CD1c-positive myeloid dendritic cell (primary cell): Measurements from ENCODE around the gene PCBD1.
"Not testable (repeated sequence)": the region's sequence is repeated elsewhere in the genome, so short reads cannot be mapped to it uniquely, and the experiment has no call there.

Experiments
- DNase-seq: peaks from one replicate; pipeline ENCODE4 v3.0.0-alpha.2; 2016; ENCODE audit errors: extremely low spot score

The PCBD1 gene

DNA sequence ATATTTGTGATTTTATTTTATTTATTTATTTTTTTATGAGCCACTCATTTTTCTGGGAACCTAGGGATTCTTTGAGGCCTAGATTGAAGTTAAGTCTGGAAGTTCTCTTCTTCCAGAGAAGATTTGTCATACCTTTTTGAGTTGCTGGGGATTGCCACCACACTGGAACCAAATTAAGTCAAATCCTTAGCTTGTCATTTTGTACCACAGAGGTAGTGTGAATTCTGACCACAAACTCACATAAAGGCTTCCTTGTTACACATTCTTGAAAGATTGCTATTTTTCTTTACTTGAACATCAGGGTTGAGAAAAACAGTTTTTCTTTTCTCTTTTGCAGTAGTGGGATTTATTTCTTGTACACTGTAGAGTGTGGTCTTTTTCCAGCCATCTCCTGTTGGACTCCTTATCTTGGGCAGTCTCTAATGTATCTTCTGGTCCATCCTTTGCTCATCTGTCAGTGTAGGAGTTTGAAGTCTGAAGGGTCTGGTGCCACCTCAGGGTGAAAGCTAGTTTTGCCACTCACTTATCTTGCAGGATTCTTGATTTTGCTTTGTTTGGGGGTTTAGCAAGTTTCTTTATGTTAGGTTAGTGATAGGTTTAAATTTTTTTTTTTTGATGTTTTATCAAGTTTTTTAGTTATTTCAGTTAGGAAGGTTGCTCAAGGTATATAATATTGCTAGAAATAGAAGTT, 24.8 kb downstream of the PCBD1 start:
- no peak for DNase-seq

DNA sequence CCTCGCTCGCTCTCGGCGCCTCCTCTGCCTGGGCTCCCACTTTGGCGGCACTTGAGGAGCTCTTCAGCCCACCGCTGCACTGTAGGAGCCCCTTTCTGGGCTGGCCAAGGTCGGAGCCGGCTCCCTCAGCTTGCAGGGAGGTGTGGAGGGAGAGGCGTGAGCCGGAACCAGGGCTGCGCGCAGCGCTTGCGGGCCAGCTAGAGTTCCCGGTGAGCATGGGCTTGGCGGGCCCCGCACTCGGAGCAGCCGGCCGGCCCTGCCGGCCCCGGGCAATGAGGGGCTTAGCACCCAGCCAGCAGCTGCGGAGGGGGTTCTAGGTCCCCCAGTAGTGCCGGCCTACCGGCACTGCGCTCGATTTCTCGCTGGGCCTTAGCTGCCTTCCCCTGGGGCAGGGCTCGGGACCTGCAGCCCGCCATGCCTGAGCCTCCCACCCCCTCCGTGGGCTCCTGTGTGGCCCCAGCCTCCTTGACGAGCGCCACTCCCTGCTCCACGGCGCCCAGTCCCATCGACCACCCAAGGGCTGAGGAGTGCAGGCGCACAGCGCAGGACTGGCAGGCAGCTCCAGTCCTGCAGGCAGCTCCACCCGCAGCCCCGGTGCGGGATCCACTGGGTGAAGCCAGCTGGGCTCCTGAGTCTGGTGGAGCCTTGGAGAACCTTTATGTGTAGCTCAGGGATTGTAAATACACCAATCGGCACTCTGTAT, 26.7 kb downstream of the PCBD1 start:
- not testable (repeated sequence) for DNase-seq

DNA sequence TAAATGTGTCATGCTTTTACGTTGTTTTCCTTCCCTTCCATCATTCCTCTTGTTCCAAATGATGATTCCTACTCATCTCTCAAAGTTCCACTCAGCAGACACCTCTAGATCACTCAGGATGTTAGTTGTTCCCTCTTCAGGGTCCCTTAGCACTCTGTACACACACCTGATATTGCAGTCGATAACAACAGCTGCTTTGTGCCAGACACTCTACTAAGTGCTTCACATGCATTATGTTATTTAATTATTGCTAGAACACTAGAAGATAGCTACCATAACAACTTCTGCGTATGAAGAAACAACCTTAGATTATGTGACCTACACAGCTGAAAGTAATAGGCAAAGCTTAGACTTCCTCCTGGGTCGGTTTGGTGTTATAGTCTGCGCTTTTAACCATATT, 29.6 kb downstream of the PCBD1 start:
- no peak for DNase-seq

DNA sequence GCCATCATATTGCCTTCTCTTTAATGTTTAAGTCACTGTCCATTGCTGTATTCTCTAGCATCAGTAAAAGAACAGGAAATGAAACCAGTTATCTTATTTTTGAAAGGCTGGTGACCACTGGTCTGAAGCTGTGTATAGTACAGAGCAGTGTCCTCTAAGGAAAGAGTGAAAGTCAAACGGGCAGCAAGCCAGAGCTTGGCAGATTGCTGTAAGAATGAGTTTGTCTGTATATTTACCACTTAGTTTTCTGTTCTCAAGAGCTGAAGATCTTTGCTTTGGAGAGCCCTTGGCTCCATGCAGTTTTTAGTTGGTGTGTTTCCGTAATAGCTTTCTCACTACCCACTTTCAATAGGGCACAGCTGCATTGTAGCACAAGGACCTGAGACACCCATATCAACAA, 31.9 kb downstream of the PCBD1 start:
- DNase-seq: peak; percentile 13

DNA sequence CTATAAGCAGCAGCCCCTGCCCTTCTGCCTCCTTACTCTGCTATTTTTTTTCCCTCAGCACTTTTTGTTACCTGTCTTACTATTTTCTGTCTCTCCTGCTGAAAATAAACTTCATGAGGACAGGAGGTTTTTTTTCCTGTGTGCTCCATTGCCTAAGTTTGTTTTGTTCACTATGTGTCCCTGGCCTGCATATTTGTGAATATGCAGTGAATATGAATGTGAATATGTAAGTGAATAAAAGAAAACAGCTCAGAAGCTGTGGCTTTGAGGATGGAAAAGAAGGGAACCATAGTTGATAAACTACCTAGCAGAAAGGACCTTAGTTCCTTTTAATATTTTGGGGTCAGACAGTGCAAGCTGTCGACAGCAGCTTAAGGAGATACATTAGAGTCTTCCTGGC, 34.9 kb downstream of the PCBD1 start:
- no peak for DNase-seq

DNA sequence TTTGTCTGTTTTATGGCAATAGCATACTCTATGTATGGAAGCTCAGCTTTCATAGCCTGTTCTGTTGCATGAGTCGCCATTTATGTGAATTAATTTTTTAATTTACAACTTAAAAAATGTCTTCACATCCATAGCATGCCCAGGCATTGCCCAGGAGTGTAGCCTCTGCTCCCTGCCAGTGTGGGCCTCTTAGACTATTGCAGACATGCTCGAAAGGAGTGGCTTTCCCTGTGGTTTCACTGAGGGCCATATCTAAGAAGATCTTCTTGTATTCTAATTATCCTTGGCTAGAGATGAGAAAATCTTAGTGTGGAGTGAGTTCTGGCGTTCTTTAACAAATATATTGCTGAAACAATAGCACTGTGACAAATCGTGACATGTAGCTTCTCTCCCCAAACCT, 35.3 kb downstream of the PCBD1 start:
- DNase-seq: no peak

DNA sequence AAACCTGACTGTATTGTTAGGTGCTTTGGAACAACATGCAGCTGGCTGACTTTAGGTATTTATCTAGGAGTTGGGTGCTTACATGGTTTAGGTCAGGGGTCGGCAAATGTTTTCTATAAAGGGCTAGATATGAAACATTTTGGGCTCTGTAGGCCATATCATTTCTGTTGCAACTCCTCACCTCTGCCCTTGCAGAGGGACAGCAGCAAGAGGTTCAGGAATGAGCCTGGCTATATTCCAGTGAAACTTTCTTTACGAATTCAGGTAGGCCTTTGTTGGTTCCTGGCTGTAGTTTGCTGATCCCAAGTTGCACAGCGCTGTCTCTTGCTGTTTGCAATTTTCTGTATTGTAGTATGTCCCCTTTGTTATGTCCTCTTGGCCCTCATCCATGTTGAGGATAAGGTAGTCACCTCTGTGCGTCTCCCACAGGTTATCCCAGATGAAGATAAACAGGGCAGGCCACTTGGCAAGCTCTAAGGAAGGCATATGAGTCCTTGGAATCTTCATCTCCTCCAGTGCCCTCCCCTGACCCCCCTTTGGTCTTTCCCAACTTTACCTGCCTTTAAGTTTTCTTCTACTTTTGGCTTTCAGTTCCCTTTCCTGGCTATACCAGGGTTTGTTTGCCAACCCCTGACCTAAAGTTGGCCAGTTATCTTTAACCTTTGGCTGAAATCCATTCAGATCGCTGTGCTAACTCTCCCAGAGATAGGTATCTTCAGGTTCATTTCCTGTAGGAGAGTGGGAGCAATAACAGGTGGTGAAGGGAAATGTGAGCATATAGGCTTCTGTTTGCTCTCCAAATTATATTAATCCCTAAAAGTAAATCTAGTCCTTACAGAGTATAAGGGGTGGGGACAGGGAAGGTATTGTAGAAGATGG, 36.5 kb downstream of the PCBD1 start:
- no peak for DNase-seq

DNA sequence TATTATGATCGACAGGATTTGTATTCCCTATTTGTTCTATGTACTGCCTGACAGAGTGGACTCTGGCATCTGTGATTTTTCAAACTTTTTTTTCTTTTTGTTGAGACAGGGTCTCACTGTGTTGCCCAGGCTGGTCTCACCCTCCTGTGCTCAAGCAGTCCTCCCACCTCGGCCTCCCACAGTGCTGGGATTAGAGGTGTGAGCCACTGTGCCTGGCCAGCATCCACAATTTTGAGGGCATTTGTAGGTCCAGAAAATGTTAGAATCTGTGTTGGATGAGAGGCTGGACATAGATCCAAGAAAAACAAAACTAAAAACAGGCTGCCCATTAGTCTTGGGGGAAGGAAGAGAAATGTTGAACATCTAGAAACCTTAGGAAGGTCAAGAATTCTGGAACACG, 38.3 kb downstream of the PCBD1 start:
- no peak for DNase-seq

DNA sequence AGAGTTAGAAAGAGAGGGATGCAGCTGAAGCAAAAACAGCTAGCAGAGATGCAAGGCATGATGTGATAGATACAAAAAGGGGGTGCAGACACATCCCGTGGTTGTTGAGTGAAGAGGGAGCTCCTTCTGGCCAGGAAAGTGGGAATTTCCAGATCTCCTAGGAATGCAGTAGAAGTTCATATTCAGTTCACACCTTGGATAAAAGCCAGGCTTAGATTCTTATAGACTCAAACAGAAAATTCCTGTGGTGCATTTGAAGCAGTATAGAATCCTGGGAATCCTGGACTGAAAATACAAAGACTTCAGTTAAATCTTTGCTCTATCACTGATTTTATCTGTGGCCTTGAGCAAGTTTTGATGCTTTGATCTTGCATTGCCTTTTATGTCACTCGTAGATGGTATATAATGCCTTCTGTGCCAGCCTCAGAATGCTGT, 38.8 kb downstream of the PCBD1 start:
- DNase-seq: no peak

DNA sequence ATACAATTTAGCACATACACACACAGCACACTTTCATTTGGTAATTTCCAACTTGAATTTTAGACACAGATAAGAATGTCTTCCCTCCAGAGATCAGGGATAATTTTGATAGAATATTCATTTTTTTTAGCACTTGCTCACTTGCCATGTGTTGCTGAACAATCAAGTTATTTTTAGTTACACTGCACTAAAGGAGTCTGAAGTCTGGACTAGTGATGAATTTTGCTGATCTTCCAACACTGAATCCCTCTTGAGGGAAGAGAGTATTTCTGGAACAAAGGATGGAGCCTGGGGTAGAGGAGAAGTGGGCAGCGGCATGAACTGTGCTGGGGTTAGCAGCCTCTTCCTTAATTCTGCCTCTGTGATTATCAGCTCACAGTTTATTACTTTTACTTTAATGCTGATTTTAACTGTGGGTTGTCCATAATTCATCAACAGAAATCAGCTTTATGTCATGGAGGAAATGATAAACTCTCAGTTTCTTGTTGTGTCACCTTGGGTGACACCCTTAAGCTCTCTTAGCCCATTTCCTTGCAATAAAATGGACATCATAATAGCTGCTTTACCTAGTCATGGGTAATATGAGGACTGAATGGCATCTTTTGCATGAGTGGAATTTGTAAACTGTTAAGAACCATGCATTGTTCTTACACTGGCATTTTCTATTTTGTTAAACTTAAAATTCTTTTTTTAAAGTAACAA, 40.6 kb downstream of the PCBD1 start:
- no peak for DNase-seq

DNA sequence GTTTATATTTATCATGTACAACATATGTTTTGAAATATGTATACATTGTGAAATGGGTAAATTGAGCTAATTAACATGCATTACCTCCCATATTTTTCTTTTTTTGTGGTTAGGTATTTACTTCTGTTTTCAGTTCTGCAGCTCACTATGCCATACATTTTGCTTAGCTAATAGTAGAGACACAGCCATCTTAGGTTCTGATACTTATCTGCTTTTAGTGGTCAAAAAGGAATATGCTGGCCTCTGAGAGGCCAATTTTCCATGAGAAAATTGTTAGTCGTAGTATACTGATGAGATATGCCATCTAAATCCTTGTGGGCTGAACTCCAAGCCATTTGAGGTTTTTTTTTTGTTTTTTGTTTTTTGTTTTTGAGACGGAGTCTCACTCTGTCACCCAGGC, 41.6 kb downstream of the PCBD1 start:
- no peak for DNase-seq

DNA sequence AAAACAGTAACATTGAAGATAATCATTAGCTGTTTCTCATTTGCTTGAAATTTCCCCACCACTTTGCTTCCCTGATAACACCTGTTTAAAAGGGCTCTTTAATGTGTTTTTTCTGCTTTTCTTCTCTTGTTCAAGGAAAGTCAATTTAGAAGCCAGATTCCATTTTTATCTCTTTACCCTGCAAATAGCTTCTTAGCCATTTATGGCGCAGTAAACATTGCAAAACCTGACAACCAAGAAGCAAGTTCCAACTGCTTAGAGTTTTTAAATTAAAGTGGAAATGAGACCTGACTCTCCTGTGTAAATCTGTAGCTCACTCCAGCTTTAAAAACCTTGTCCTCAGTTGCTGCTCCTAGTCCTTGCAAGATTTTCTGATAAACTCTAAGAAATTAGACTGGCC, 42.5 kb downstream of the PCBD1 start:
- DNase-seq: no peak

DNA sequence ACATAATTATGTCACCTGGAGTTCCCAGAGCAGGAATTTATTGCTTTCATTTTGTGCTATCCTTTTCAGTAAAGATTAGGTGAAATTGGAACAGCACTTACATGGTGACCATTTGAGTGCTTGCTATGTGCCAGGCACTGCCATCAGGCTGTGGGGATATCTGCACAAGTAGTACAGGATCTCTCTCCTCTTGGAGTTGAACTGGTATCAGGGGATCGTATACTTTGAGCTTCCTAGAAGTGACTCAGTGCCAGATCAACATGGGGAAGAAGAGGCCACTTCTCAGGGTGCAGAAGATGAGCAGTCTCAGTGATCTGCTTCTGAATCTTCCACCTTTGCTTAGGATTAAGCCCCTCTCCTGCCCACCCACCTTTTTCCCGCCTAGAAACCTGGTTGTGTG, 43.1 kb downstream of the PCBD1 start:
- no peak for DNase-seq

DNA sequence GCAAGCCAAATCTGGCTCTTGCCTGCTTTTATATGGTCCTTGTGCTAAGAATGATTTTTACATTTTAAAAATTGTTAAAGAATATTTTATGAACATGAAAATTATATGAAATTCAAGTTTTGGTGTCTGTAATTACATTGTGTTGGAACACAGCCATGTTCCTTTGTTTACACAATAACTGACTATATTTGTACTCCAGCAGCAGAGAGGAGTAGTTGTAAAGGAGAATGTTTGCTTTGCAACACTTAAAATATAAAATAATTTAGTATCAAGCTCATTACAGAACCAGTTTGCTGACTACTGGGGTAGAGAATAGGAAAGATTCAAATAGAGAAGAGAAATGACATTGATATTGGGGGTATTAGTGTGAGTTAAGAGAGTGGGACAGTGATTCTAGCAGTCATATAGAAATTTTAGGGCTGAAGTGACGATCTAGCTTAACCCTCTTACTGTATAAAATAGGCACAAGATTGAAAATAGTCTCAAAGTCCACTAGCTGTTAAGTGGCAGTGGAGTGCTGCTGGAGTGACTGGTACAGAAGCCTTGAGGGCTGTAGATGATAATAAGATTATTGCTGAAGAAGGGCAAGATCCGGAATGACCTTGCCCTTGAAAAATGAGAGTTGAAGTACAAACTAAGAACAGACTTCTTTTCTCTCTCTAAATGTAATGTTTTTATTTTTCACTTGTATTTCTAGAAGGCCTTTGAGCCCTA, 44.4 kb downstream of the PCBD1 start:
- no peak for DNase-seq

DNA sequence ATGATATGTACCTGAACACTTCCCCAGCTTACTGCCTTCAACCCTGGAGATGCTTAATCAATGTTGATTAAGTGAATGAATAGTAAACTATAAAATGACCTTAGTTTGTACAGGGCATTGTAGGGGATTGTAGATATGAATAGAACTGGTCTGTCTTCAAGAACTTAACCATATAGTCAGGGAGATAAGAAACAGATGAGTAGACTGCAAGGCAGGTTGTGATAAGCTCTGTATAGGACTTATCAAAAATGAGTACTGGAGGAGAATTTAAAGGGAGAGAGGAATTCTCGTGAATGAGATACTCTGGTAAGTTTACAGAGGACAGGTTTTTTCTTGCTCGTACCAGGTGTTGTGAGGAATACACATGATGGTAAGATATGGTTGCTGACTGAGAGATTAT, 45.0 kb downstream of the PCBD1 start:
- DNase-seq: no peak

DNA sequence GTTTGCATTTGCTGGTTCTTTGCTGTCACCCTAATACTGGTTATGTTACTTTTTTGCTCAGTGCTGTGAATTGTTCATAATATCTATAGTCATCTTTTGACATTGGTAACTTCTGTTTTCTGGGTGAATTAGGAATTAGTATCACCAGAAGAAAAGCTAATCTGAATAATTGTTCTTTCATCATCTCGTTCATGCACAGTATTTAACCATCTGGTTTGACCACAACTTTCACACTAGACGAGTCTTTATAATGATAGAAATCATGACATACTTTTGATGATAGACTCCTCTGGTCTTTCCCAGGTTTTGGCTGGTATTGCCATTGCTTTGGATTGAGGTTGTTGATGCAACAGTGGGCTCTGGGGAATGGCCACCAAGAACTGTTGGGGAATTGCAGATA, 47.5 kb downstream of the PCBD1 start:
- no peak for DNase-seq

DNA sequence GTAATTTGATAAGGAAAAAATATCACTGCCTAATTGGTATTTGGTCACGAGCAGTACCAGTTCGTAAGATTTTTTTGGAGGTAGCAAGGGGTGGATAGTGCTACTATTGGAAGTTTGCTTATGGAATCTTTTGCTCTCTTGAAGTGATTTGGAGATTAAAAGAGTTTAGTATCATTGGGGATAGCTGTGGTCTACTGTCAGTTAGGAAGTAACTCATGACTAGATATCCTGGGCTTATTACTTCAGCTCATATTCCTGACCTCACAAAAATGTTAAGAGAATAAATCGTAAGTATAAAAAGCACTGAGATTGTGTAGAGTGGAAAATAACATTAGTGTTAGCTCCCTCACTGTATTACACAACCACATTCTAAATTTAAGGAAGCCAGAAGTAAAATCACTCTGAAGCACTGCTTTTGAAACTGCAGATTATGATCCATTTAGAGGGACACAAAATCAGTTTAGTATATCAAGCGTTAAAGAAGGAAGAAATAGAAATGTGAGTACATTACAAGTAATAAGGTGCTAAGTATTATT, 50.0 kb downstream of the PCBD1 start:
- peak; percentile 37 for DNase-seq

DNA sequence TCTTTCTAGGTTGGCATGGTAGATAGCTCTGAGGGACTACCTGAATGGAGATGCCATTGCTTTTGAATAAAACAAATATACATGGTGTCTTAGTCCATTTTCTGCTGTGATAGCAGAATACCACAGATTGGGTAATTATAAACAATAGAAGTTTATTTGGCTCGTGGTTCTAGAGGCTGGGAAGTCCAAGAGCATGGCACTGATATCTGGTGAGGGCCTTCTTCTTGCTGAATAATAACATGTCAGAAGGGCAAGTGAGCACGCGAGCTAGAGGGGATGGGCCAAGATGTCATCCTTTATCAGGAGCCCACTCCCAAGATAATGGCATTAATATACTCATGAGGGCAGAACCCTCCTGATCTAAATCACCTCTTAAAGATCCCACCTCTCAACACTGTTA, 50.7 kb downstream of the PCBD1 start:
- DNase-seq: no peak

DNA sequence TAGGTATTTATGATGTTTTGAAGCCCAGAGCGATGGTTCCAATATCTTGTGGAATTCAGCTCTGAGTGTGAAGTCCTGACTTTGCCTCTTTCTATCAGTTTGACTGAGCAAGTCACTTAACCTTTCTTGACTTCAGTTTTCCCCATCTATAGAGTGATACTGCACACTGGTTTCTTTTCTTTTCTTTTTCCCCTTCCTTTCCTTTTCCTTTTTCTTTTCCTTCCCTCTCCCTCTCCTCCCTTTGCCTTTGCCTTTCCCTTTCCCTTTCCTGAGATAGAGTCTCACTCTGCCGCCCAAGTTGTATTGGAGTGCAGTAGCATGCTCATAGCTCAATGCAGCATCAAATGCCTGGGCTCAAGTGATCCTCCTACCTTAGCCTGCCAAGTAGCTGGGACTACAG, 52.0 kb downstream of the PCBD1 start:
- DNase-seq: no peak

DNA sequence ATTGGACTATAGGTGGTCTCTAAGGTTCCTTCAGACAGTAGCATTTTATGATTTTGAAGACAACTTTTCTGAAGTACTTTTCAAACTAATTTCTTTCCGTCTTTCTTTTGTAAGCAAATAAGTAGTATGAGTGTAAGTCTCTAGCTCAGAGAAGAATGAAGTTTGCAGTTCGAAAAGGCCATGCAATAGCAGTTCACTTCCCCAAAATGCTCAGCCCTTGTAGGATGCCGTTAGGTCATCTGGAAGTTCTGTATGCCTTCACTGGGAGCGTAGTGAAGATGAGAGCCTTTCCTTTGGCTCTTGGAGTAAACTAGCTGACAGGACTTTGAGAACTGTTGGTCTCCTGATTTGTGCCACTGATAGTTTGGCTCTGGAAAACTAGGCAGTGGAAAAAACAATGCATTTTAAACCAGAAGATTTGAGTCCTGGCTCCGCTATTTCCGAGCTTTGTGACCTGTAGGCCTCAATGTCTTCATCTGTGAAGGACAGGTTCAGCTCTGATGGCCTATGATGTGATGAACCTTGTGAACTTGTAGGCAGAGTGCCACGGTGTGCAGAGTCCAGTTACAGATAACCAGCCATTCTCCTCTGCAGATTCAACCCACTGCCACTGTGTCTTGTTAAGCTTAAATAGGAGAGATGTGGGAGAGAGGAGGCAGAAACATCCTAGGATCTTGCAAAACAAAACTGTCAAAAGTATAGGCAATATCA, 53.8 kb downstream of the PCBD1 start:
- peak; percentile 79 for DNase-seq

DNA sequence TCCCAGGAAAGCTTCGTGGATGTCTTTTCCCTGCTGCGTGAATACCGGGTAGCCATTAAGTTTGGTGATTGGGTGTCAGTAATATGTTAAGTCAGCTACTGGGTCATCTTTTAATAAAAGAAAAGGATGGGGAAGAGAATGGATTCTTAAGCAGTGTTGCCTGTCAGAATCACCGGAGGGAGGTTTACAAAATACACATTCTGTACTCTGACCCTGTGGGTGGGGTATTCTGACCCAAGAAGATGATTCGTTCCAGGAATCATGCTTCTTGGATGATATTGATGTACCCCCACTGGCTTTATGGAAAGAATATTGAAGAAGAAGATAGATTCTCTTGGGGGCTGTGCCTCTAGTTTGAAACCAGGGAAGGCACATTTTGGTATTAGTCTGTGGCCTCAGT, 54.3 kb downstream of the PCBD1 start:
- DNase-seq: no peak
